CD4-positive, alpha-beta T cell treated with Interleukin-6 for 4 hours (primary cell): Measurements from ENCODE around the gene CRYL1.
"Not testable (repeated sequence)": the region's sequence is repeated elsewhere in the genome, so short reads cannot be mapped to it uniquely, and the experiment has no call there.

Experiments
- DNase-seq: peaks from one replicate; pipeline ENCODE4 v3.0.0-alpha.2; 2020; ENCODE audit warnings: mixed read lengths

Gene CRYL1

DNA sequence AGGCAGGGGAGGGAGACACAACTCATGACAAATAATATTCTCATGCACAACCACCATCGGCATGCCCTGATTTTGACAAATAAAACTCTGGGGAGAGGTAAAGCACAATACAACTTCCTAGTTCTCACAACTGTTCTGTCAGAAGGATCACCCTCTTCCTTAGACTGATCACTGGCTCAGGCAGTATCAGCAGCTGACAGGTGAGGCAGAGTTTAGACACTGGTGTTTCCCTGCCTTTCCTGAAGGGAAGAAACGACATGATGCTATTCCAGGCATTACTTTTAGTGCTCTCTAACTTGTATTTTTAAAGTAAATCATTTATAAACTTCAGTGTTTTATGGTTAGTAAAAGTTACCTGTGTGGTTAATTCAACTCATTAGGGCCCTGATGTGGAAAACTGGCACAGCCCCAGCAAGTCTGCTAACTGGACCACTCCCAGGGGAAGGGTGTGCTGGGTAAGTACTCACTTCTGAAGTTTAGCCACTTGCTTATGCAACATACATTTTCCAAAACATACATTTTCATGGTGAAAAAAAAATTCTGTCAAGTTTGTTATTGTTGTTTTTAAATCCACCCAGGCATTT, 82.8 kb downstream of the CRYL1 start:
- DNase-seq = no peak

DNA sequence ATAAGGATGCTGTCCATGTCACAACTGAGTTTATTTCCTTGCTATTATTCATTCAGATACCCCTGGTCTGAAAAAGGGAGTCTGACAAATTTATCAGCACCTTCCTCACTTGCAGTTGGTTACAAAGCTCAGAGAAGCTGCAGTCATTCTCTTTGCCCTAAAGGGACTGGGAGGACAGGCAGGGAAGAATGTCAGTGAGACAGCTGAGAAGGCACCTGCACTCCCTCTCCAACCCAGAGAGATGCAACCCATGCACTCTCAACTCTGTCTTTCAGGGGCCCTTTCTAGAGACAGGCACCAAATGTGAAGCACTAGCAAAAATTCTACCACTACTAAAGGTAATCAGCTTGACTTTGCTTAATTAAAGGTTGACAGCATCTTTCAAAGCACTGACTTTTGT, 83.3 kb downstream of the CRYL1 start:
- DNase-seq = no peak

DNA sequence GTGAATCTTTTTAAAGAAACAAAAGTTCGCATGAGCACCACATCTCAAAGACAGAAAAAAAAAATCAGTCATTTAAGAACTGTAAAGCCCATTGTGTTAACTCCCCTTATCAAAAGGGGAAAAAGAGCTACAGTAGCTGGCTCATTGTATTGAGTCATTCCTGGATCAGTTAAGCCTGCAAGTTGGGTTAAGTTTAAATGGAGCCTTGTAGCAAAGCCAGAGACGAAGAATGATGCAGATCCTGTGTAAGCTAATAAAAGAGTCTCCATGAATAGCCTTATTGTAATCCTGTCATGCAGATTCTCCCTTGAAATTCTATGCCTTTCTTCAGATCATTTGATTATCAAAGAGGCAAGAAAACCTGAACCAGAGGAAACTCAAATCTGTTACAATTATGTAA, 83.8 kb downstream of the CRYL1 start:
- no peak for DNase-seq

DNA sequence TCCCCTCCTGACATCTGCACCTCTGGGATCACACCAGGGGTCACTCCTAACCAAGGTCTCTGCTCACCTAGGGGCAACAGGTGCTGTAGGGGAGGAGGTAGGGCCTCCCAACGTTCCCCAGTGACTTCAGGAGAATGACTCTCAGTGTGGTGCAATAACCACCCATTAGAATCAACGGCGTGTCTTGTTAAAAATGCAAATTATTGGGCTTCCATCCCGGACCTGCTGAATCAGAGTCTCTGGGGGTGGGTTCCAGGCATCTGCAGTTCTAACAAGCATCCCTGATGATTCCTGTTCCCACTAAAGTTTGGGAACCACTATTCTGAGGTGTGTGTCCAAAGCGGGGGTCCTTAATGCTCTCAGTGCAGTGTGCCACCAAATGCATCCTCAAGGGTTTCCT, 84.6 kb downstream of the CRYL1 start:
- no peak for DNase-seq

DNA sequence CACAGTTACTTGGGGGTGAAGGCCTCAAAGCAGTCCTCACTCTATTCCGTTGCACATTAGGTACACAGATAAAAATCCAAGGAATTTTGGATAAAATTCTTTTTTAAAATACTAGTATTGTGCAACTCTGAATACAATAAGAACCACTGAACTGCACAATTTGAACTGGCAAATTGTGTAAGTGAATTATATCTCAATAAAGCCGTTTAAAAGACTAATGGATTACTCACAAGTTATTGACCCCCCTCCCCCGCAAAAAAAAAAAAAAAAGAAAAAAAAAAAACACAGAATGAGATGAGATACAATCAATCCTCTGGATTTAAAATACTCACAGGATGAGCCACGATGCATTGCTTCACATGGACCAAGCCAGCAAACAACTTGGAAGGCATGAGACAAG, 86.4 kb downstream of the CRYL1 start:
- DNase-seq = no peak

DNA sequence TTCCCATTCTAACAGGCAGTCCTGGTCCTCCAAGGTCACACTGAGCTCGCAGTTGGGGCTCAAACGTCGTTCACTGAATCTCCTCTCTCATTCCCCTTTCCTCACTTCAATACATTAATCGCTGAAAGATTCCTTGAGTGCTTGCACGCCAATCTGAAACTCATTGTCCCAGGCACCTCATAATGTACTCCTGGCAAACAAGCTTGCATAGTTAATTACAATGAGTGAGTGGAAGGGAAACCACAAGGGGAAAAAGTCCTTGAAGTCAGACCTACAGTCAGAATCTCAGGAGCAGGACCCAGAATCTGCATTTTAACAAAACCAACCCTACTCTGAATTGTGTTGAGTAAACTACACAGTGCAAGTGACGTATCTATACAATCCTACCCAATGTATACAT, 86.9 kb downstream of the CRYL1 start:
- DNase-seq = no peak

DNA sequence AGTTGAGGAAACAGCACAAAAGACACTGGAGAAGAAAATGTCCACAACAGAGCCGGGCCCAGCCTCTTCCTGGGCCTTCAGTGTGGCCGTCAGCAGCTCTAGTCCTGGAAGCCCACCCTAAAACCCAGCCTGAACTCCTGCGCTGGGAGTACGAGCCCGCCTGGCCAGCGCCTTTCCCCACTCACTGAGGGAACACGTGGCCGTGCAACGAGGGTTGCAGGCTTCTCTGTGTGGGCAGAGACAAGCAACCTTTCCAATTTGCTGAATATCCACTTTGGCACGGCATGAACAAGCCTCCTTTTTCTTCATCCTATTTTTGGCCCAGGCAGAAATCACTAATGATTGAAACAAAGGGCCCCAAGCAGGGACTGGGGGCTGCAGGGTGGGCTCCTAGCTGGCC, 89.2 kb downstream of the CRYL1 start:
- no peak for DNase-seq

DNA sequence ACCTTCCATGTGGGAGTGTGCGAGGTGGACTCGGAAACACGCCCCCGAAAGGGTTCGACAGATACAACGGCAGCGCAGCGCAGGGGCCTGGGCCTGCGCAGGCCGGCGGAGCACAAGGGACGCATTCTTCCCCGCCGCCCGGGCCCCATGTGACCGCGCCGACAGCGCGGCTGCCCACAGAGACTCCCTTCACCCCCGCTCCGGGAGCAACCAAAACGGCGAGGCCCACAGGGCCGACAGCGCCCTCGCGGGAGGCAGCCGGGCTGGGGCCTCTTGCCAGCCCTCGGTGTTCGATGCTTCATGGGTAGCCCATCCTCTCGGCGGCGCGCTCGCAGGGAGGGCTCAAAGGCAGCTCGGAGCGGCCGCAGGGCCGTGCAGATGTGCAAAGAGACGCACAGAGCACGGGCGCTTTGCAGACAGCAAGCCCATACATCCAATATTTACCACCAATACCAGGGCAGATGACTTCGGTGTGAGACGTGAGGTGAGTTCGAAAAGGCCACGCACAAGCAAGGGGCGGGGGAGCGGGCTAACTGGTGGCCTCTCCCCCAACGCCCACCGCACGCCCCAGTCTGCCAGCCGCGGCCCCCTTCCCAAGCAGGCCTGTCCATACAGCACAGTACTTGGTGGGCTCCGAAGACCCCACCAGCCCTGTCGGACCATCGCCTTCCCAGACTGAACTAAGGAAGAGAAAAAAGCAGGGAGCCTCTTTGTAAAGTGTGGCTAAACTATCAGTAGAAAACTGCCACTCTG, 89.9 kb downstream of the CRYL1 start:
- DNase-seq = no peak

DNA sequence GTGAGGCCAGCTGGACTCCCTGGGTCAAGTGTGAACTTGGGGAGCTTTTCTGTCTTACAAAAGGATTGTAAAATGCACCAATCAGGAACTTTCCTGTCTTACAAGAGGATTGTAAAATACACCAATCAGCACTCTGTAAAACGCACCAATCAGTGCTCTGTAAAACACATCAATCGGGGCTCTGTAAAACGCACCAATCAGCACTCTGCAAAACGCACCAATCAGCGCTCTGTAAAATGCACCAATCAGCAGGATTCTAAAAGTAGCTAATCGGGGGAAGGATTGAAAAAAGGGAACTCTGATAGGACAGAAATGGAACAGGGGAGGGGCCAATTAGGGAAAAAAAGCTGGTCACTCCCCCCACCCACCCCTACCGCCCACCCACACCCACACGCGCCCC, 91.4 kb downstream of the CRYL1 start:
- not testable (repeated sequence) for DNase-seq

DNA sequence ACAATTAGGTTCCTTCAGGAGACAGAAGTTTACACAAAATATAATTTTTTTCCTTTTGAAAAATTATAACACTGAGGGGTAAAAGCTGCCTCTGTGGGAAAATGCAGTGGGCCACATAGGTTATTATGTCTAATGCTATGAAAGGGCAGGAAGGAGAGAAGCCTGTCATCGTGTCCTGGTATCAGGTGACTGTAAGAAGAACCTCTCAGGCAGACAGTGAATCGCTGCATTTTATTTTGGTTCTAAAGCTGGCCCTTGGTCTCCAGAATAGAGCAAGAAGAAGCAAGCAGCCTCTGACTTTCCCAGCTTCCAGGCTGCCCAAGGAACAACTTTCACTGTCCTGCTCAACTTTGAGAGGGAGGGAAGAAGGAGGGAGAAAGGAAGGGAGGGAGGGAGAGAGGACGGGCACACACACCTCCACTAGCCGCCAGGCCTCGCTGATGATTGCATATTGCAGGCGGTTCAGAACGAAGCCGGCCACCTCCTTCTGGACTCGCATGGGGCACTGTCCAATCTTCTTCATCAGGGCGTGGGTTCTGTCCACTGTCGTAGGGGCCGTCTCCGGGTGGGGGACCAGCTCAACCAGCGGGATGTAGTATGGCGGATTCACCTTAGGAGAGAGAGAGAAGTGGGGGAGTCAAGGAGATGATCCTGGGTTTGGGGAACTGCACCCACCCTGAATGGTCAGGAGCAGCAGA, 93.8 kb downstream of the CRYL1 start:
- DNase-seq = no peak

DNA sequence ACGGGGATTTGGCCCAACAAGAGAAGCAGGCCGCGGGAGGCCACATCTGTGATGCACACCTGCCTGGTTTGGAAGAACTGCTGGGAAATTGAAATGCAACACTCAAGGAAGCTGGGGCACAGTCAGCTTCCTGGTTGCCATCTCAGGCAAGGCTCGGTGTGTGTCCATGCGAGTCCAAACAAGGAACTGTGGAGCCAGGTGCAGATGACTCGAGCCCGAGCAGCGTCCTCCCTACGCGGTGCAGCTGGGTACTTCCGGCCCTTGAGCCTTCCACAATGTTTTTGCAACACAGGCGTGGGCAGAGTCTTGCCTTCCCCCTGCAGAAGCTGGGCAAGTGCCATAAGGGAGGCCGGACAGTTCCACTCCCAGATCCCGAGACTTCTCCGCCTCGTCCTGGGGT, 94.6 kb downstream of the CRYL1 start:
- no peak for DNase-seq

DNA sequence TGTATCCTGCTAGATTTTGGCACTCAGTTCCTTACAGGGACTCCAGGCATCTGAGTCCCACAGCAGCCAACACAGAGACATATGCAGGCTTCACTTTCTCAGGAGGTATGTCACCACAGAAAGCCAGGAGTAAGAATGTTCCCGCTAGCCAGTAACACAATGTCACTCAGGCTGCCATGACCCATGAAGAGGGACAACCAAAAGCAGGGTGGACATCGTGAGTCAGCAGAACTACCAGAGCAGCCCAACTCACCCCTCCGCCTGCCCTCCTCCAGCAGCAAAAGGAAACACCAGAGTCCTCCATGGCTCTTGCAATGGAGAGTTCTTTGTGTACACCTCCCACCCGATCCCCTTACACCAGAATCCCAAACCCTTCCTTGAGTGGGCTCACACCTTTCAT, 95.4 kb downstream of the CRYL1 start:
- DNase-seq = no peak

DNA sequence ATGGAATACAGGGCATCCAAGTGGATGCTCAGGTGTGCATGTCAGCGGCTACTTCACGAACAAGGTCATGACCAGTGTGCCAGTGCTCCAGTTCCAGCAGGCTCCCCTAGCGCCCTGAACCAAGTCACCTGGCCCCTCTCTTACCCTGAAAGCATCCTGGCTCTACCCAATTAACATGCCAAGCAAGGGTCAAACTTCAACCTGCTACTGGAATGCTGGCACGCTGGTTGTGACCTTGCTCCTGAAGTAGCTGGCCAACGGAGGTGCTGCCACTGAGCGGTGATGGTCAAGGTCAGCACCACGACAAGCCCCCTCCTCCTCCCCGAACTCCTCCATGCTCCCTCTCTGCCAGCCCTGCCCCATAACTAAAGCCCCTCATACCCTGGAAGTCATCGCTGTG, 96.0 kb downstream of the CRYL1 start:
- DNase-seq = no peak

DNA sequence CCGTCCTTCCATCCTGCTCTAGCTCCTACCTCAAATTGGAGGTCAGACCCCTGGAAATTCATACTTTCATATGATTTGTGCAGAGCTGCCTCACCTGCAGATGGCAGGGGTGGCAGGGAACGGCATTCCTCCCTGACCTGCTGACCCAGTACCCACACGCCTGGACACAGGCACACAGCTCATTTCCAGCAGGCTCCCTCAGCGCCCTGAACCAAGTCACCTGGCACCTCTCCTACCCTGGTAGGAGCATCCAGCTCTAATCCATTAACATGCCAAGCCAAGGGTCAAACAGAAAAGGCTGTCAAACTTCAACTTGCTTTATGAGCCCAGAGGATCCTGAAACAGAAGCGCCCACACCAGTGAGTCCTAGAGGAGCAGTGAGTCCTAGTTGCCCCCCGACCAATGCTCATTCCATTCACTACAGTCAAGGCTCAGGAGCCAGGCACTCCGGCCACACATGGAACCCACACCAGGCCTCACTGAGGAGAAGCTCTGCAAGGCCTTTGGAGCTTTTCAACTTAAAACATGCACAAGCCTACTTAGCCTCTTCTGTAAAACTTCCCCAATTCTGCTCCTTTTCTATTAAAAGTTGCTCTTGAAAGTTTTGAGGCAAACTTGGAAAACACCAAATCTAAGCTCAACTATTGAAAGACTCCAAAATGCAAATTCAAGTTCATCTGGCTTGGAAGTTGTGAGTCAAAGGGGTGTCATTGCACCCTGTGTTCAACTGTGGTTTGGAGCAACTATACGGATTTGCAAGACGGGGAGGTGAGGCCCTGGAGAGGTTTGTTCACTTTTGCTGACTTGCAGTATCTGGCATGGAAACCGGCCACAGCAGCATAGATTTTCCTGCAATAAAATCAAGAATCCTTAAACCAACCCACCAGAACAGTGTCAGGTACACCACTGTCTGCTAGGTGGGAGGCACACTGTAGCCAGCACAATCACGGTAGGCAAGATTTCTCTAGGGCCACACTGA, 96.7 kb downstream of the CRYL1 start:
- DNase-seq = no peak

DNA sequence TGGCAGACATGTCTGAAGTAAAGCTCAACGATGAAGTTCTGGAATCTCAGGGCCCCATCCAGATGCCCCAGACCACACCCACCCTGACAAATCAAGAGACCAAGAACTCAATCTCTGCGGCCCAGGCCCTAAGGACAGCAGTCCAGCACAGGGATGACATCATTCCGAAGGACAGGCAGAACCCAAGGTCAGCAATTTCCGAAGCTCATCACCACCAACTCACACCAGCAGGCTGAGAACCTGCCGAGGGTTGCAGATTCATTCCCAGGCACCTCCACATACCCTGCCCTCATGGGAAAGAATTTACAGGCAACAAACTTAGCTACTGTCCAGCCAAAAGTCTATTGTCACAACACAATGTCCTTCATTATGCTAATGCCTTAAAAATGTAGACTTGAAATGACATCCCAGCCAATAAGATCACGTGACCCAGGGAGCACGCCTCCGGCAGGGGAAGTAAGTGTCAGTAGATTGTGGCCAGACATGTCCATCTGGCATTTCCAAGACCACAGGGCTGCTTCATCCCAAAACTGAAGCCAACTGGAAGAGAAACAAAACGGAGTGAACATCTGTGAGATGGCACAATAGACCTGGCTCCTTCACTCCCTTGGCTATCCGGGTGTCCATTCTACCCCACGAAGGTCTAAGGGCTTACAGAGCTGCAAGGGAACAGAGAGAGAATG, 98.8 kb downstream of the CRYL1 start:
- DNase-seq = no peak

DNA sequence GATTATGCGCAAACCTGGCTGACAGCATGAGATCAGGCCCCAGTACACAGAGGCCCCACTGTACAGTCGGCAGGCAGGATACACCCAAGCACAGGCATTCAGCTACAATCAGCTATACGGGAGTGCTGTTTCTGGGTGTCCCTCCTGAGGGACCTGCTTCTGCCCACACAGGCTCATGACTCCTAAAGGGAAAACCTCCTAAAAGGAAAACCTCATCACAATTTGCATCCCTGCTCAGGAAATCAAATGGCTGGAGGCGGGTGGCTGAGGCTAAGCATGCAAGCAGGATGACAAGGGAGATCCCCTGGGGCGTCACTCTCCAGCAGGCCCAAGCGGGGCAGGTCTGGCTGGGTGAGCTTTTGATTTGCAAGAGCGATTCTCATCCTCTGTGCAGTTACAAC, 99.8 kb downstream of the CRYL1 start:
- no peak for DNase-seq

DNA sequence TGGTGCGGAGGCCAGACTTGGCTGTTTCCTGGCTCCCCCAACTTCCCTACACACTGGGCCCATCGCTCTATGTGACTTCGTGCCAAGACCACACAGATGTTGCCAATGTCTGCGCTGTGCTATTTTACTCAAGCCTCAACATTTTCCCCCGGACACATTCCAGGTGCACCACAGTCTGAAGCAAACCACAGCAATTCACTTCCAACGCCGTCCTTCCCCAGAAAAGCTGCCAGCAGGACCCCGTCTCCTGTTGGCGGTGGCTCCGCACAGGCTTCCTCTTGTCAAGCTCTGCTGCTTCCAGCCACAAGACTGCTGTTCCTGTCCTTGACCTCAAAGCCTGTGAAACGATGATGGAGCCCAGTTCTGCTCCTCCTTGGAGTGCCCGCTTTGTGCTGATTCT, 100.7 kb downstream of the CRYL1 start:
- DNase-seq = no peak

DNA sequence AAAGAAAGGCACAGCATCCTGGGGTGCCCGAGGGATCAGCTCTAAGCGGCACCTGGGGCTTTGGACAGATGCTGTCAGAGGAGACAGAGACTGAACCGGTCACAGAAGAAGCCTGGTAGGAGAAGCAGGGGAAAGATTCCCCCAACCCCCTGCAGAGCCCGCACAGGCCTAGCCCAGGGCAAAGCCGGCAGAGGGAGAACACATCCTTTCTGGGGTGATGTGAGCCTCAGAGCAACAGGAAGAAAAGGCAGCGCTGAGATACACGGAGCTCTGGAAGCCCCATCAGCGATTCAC, 101.2 kb downstream of the CRYL1 start:
- DNase-seq = no peak

DNA sequence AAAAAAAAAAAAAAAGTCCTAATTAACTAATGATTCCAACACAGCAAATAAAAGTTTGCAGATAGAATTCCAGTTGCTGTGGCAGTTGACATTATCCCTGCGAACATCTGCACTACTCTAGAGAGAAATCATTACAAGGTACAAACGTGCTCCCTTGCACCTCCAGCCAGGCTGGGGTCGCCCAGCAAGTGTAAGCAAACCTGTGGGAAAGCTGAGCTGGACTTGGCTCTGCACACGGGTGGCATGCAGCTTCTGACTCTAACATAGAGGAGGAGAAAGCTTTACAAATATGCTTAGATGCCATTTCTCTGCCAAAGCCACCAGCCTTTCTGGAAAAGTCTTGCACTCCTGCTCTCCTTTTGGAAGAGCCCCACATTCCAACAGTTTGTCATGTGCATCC, 103.3 kb downstream of the CRYL1 start:
- no peak for DNase-seq

DNA sequence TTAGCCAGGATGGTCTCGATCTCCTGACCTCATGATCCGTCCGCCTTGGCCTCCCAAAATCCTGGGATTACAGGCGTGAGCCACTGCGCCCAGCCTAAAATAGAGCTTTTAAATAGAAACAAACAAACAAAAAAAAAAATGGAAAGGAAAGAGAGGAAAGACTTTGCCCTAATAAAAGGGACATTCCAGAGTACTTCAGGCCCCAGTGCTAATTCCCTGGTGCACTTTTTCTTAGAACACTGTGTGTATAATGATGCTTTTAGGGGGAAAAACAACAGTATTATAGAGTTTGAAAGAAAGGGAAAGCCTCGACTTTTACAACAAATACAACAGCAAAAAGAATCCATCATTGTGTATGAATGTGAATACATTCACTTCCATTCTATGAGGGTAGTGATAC, 104.7 kb downstream of the CRYL1 start:
- DNase-seq = no peak

DNA sequence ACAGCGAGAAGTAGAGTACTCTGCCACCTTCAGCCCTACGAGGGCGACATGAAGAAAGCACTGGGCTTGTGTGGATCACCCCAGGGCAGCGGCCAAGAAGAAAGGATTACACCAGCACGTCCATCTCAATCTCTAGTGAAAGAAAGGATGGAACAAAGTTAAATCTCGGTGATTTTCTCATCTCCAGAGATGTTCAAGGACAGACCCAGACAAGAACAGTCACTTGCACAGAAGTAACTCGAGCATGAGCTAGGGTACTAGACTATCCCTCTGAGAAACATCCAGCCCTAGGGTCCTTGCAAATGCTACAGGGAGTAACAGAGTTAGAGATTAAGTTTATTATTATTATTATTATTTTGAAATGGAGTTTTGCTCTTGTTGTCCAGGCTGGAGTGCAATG, 106.7 kb downstream of the CRYL1 start:
- no peak for DNase-seq

DNA sequence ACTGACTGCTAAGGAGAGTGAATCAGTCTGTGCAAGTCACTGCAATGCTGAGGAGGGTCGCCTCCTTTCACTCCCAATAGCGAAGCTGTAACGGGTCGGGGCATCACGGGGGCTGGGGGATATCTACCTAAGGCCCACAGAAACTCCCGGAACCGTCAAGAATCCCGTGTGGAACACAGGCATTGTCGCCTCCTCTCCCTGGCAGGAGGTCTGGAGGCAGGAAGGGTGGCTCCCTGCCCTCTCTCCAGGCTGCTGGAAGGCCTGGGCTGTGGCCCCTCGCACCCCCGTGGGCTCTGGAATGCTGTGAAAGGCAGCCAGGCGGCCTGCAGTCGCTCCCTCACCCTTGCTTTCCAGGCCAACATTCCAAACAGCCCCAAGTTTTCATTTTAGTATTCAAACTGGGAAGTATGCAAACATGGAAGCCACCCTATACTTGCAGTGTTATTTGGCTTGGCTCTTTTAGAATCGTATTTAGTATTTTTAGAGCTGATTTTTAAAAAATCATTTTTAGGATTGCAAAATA, 109.4 kb downstream of the CRYL1 start:
- no peak for DNase-seq

DNA sequence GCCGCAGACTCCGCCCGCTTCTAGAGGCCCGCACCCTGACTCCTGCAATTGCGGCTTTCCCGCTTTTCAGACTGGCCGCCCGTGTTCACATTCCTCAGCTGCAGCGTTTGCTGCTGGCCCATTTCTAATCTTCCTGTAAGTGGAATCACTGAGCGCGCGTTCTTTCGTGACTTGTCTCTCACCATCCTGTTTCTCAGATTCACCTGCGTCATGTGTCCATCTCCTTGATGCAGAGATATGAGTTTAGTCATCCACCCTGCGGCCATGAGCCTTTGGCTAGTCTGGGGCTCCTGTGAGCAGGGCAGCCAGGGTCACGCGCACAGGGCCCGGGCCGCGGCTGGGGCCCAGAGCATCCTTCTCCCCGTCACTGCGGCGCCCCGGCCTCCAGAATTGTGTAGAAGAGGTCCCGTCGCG, 110.0 kb downstream of the CRYL1 start:
- DNase-seq = no peak
